OCI-LY3 (cell line): Measurements from ENCODE around the gene ADAP2.
A peak's percentile ranks its signal among the peaks of the same experiment; 100 is the strongest.

Experiments used
- H2AFZ ChIP-seq: fragments of 200-600, 300-600 bp; shearing (Covaris generic); 2 replicates; pipeline ENCODE4 v1.6.0; 2014; ENCODE audit warnings: antibody characterized with exemption, low read depth, low read length
- H3K27ac ChIP-seq: fragments of 200-600, 300-600 bp; sonication (generic); 2 replicates; pipeline ENCODE4 v1.5.1; 2014; ENCODE audit warnings: mild to moderate bottlenecking, low read length, moderate library complexity, mixed read lengths
- H3K27me3 ChIP-seq: fragments of 200-600, 300-600 bp; sonication (generic); 2 replicates; pipeline ENCODE4 v1.6.1; 2014; ENCODE audit warnings: low read depth, low read length, mixed read lengths
- H3K36me3 ChIP-seq: fragments of 200-600, 300-600 bp; sonication (generic); replicated peaks from 2 replicates; pipeline ENCODE3; 2014; ENCODE audit warnings: low read depth, low read length, mixed read lengths
- H3K4me1 ChIP-seq: fragments of 300-600, 200-600 bp; sonication (generic); 2 replicates; pipeline ENCODE4 v1.6.1; 2014; ENCODE audit warnings: low read length, mixed read lengths
- H3K4me2 ChIP-seq: fragments of 200-600, 300-600 bp; sonication (generic); 2 replicates; pipeline ENCODE4 v1.6.1; 2014; ENCODE audit warnings: low read length, mixed read lengths
- H3K4me3 ChIP-seq: fragments of 300-600, 200-600 bp; sonication (generic); 2 replicates; pipeline ENCODE4 v1.5.1; 2014; ENCODE audit warnings: antibody characterized with exemption, mild to moderate bottlenecking, low read length, moderate library complexity
- H3K79me2 ChIP-seq: fragments of 300-600, 200-600 bp; shearing (Covaris generic); 2 replicates; pipeline ENCODE4 v1.6.1; 2014; ENCODE audit warnings: mild to moderate bottlenecking, low read length, mixed read lengths
- H3K9ac ChIP-seq: fragments of 300-600, 200-600 bp; shearing (Covaris generic); 2 replicates; pipeline ENCODE4 v1.6.0; 2014; ENCODE audit warnings: mild to moderate bottlenecking, low read length, moderate library complexity
- H3K9me3 ChIP-seq: fragments of 200-600, 300-600 bp; shearing (Covaris generic); 2 replicates; pipeline ENCODE4 v1.6.1; 2014; ENCODE audit warnings: low read length, mixed read lengths; ENCODE audit not compliant: insufficient read depth
- H4K20me1 ChIP-seq: fragments of 200-600, 300-600 bp; sonication (generic); 2 replicates; pipeline ENCODE4 v1.6.1; 2016; ENCODE audit warnings: low read length, mixed read lengths; ENCODE audit not compliant: insufficient read depth
- CTCF ChIP-seq: fragments of 200-600, 300-600 bp; sonication (generic); IDR thresholded peaks from 2 replicates; pipeline ENCODE4 v1.5.1; 2014; ENCODE audit warnings: antibody characterized with exemption, low read length, low read depth
- EZH2phosphoT487 ChIP-seq: fragments of 200-600 bp; shearing (Covaris generic); IDR thresholded peaks from 2 replicates; pipeline ENCODE4 v1.6.1; 2018; ENCODE audit warnings: antibody characterized with exemption, mixed run types, low read depth

The ADAP2 gene

GRCh38 chr17:30913955-30914354 is 7.8 kb upstream of the ADAP2 start:
- TF ChIP-seq CTCF, result peak; percentile 29
- TF ChIP-seq EZH2phosphoT487, result no peak
- Histone ChIP-seq H2AFZ (no peak overlapping the region), H3K9ac (no peak overlapping the region), H3K36me3 (no peaks in the 10 kb centered on the region), H3K27me3 (no peaks in the 10 kb centered on the region), H3K4me2 (no peak overlapping the region), H3K9me3 (no peaks in the 10 kb centered on the region), H4K20me1 (no peaks in the 10 kb centered on the region), H3K79me2 (no peaks in the 10 kb centered on the region), H3K27ac (no peak overlapping the region), H3K4me1 (peaks cover 6% of the 10 kb centered on the region), H3K4me3 (no peak overlapping the region)

- Histone ChIP-seq H4K20me1 (no peaks in the 10 kb centered on the region), H3K4me2 (no peak overlapping the region), H3K9ac (no peak overlapping the region), H3K79me2 (no peaks in the 10 kb centered on the region), H3K4me3 (no peak overlapping the region), H3K4me1 (peaks cover 2% of the 10 kb centered on the region), H3K27ac (no peak overlapping the region), H3K27me3 (0 out of 2 replicates have a peak, but pooled peaks cover 8% of the 10 kb centered on the region), H3K36me3 (no peaks in the 10 kb centered on the region), H2AFZ (no peak overlapping the region), H3K9me3 (no peaks in the 10 kb centered on the region)
- TF ChIP-seq EZH2phosphoT487 (no peak), CTCF (no peak)
Observed at GRCh38 chr17:30915833-30916611, 5.7 kb upstream of the ADAP2 start.

- no peak overlapping the region for H3K27ac ChIP-seq
- H3K27me3 ChIP-seq, result 0 out of 2 replicates have a peak, but pooled peaks cover 8% of the 10 kb centered on the region
- no peak for TF ChIP-seq EZH2phosphoT487
- no peak for TF ChIP-seq CTCF
- H2AFZ ChIP-seq, result no peak overlapping the region
- H3K9ac ChIP-seq, result no peak overlapping the region
- no peaks in the 10 kb centered on the region for H4K20me1 ChIP-seq
- peaks cover 7% of the 10 kb centered on the region for H3K4me1 ChIP-seq
- H3K79me2 ChIP-seq, result no peaks in the 10 kb centered on the region
- H3K9me3 ChIP-seq, result no peaks in the 10 kb centered on the region
- no peak overlapping the region for H3K4me2 ChIP-seq
- H3K36me3 ChIP-seq, result no peaks in the 10 kb centered on the region
- no peak overlapping the region for H3K4me3 ChIP-seq
Observed at GRCh38 chr17:30917050-30917449, 4.7 kb upstream of the ADAP2 start.

- Histone ChIP-seq H3K27me3 (peaks cover 18% of the 10 kb centered on the region; the same call in 1 of the 2 replicates), H3K9ac (no peak overlapping the region), H4K20me1 (no peaks in the 10 kb centered on the region), H2AFZ (no peak overlapping the region), H3K4me2 (no peak overlapping the region), H3K4me3 (no peak overlapping the region), H3K36me3 (no peaks in the 10 kb centered on the region), H3K79me2 (no peaks in the 10 kb centered on the region), H3K4me1 (peaks cover 11% of the 10 kb centered on the region), H3K9me3 (no peaks in the 10 kb centered on the region), H3K27ac (no peak overlapping the region)
- TF ChIP-seq CTCF (no peak), EZH2phosphoT487 (no peak)
Observed at GRCh38 chr17:30920282-30920681, 1.5 kb upstream of the ADAP2 start.
